Measurements from ENCODE around the gene PODN.
A peak's percentile ranks its signal among the peaks of the same experiment; 100 is the strongest.

Gene PODN

DNA sequence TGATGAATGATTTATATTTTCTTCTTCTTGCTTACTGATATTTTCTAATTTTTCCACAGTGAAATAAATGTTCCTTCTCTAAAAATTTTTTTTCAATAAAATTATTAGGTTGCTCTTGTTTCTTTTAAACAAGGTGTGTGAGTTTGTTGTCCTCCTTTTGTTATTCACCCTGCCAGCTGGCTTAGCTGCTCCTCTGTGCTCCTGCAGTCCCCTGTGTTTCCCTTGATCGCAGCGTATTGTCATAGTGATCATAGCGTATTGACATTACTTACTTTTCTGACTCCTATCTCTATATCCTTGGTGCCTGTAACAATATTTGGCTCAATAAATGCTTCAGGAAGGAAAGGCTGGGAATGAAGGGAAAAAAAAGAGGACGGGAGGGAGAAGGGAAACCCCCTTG lies 24.9 kb upstream of the PODN start:
- H3K4me3 ChIP-seq (ENCODE audit: control insufficient read depth, low read depth, low read length) = no peak overlapping the region
- no peak for DNase-seq (ENCODE audit: low read depth)
- TF ChIP-seq, protein P1, sequence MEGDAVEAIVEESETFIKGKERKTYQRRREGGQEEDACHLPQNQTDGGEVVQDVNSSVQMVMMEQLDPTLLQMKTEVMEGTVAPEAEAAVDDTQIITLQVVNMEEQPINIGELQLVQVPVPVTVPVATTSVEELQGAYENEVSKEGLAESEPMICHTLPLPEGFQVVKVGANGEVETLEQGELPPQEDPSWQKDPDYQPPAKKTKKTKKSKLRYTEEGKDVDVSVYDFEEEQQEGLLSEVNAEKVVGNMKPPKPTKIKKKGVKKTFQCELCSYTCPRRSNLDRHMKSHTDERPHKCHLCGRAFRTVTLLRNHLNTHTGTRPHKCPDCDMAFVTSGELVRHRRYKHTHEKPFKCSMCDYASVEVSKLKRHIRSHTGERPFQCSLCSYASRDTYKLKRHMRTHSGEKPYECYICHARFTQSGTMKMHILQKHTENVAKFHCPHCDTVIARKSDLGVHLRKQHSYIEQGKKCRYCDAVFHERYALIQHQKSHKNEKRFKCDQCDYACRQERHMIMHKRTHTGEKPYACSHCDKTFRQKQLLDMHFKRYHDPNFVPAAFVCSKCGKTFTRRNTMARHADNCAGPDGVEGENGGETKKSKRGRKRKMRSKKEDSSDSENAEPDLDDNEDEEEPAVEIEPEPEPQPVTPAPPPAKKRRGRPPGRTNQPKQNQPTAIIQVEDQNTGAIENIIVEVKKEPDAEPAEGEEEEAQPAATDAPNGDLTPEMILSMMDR (IDR thresholded peaks at IDR 0.05; ENCODE audit: control insufficient read depth, insufficient read depth, low read depth, low read length, missing control alignments) = no peak

- H3K4me3 ChIP-seq (ENCODE audit: control insufficient read depth, low read depth, low read length) = no peak overlapping the region
- TF ChIP-seq, protein P1 (IDR thresholded peaks at IDR 0.05; ENCODE audit: control insufficient read depth, insufficient read depth, low read depth, low read length, missing control alignments) = no peak
- no peak for DNase-seq (ENCODE audit: low read depth)
These were observed 23.4 kb upstream of the PODN start for GRCh38 chr1:53038566-53038965.

DNA sequence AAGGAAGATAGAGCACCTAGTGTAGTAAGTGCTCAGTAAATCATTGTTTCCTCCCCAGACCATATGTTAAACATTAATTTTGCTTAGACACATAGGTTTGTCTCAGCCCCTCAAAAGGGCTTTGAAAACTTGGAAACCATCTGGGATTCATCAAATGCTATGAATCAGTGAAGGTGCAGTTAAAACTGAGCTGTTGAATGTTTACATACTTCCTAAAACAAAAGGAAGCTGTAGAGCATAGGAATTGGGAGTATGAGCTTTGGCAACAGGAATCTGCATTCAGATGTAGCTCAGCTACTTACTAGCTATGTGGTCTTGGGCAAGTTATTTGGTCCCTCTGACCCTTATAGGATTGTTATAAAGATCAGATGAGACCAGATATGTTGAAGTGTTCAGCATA lies 18.7 kb upstream of the PODN start:
- no peak overlapping the region for H3K4me3 ChIP-seq (ENCODE audit: control insufficient read depth, low read depth, low read length)
- DNase-seq (ENCODE audit: low read depth) = peak; percentile 52
- TF ChIP-seq, protein P1 (IDR thresholded peaks at IDR 0.05; ENCODE audit: control insufficient read depth, insufficient read depth, low read depth, low read length, missing control alignments) = no peak

- no peak for DNase-seq (ENCODE audit: low read depth)
- TF ChIP-seq, protein P1 (IDR thresholded peaks at IDR 0.05; ENCODE audit: control insufficient read depth, insufficient read depth, low read depth, low read length, missing control alignments) = no peak
- no peak overlapping the region for H3K4me3 ChIP-seq (ENCODE audit: control insufficient read depth, low read depth, low read length)
These were observed 17.1 kb upstream of the PODN start for GRCh38 chr1:53044926-53045325.

GRCh38 chr1:53046930-53047329 lies 15.1 kb upstream of the PODN start:
- no peak for DNase-seq (ENCODE audit: low read depth)
- TF ChIP-seq, protein P1 (IDR thresholded peaks at IDR 0.05; ENCODE audit: control insufficient read depth, insufficient read depth, low read depth, low read length, missing control alignments) = no peak
- no peak overlapping the region for H3K4me3 ChIP-seq (ENCODE audit: control insufficient read depth, low read depth, low read length)

GRCh38 chr1:53047737-53048736 lies 14.0 kb upstream of the PODN start:
- DNase-seq (ENCODE audit: low read depth) = peak; percentile 51
- no peak overlapping the region for H3K4me3 ChIP-seq (ENCODE audit: control insufficient read depth, low read depth, low read length)
- TF ChIP-seq, protein P1 (IDR thresholded peaks at IDR 0.05; ENCODE audit: control insufficient read depth, insufficient read depth, low read depth, low read length, missing control alignments) = no peak
